Effector memory CD8-positive, alpha-beta T cell (primary cell): ENCODE measurements around the gene DDX5.
A peak's percentile ranks its signal among the peaks of the same experiment; 100 is the strongest.
"Not testable (repeated sequence)": the region's sequence is repeated elsewhere in the genome, so short reads cannot be mapped to it uniquely, and the experiment has no call there.

Source experiments
- ATAC-seq: fragments of 150-1000 bp; cut with Tn5 transposase; replicated peaks from 2 replicates; pipeline ENCODE4 v1.10.0; 2021; ENCODE audit warnings: mild to moderate bottlenecking, moderate library complexity
- DNase-seq, 3 experiments: peaks; one replicate each; pipeline ENCODE4 v3.0.0; 2021
- H3K27ac Mint-ChIP-seq, 2 donors: one replicate each; pipeline ENCODE4 v1.8.0; 2022; ENCODE audit warnings: mild to moderate bottlenecking in 2 of 2, mixed read lengths in 2 of 2, moderate library complexity in 2 of 2
- H3K27me3 Mint-ChIP-seq, 2 donors: one replicate each; pipeline ENCODE4 v1.8.0; 2022; ENCODE audit warnings: mixed read lengths in 2 of 2
- H3K36me3 Mint-ChIP-seq: one replicate; pipeline ENCODE4 v1.8.0; 2022; ENCODE audit warnings: mild to moderate bottlenecking, moderate library complexity, mixed read lengths; ENCODE audit not compliant: insufficient read depth
- H3K4me1 Mint-ChIP-seq, 2 donors: one replicate each; pipeline ENCODE4 v1.8.0; 2022; ENCODE audit warnings: low read depth in 2 of 2, mixed read lengths in 2 of 2
- H3K4me3 Mint-ChIP-seq, 2 donors: one replicate each; pipeline ENCODE4 v1.8.0; 2022; ENCODE audit warnings: mild to moderate bottlenecking in 2 of 2, mixed read lengths in 2 of 2, moderate library complexity in 2 of 2
- H3K9me3 Mint-ChIP-seq, 2 donors: one replicate each; pipeline ENCODE4 v1.8.0; 2022; ENCODE audit warnings: mixed read lengths in 2 of 2

DDX5 gene

GRCh38 chr17:64496348-64496785 is 9.7 kb downstream of the DDX5 start:
- Mint-ChIP-seq H3K9me3 (no peaks in the 10 kb centered on the region), H3K36me3 (peaks cover 63% of the 10 kb centered on the region), H3K27ac (peak overlapping the region; percentile 92 to 99), H3K4me3 (peak overlapping the region; percentile 96 to 97), H3K4me1 (peaks cover 53 to 77% of the 10 kb centered on the region in 2 donors), H3K27me3 (no peaks in the 10 kb centered on the region)
- ATAC-seq: no peak
- no peak for DNase-seq

DNA sequence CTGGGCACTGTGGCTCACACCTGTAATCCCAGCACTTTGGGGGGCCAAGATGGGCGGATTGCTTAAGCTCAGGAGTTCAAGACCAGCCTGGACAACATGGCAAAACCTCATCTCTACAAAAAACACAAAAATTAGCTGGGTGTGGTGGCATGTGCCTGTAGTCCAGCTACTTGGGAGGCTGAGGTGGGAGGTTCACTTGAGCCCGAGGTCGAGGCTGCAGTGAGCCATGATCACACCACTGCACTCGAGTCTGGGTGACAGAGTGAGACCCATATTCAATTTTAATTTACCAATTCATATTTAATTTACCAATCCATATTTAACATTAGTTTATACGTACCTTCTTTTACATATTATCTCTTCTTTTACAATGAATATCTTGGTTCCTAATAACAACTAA is 10.8 kb downstream of the DDX5 start:
- H3K36me3 Mint-ChIP-seq: peaks cover 59% of the 10 kb centered on the region
- H3K27me3 Mint-ChIP-seq, DNase-seq, H3K27ac Mint-ChIP-seq, ATAC-seq, H3K9me3 Mint-ChIP-seq: not testable (repeated sequence)
- H3K4me1 Mint-ChIP-seq: peaks cover 44 to 66% of the 10 kb centered on the region in 2 donors
- H3K4me3 Mint-ChIP-seq: peak overlapping the region; percentile 96 to 97

- Mint-ChIP-seq H3K27me3 (no peaks in the 10 kb centered on the region), H3K4me3 (no peak overlapping the region), H3K27ac (peak overlapping the region in 1 of 2 donors; percentile 60), H3K9me3 (no peaks in the 10 kb centered on the region), H3K36me3 (peaks cover 59% of the 10 kb centered on the region), H3K4me1 (peaks cover 39 to 54% of the 10 kb centered on the region in 2 donors)
- ATAC-seq: no peak
- no peak for DNase-seq
These were observed 12.0 kb downstream of the DDX5 start for GRCh38 chr17:64494121-64494520.

GRCh38 chr17:64492481-64493109 is 13.5 kb downstream of the DDX5 start:
- Mint-ChIP-seq H3K27ac (peak overlapping the region in 1 of 2 donors; percentile 19), H3K36me3 (peaks cover 56% of the 10 kb centered on the region), H3K4me1 (peaks cover 30 to 41% of the 10 kb centered on the region in 2 donors), H3K9me3 (no peaks in the 10 kb centered on the region), H3K4me3 (no peak overlapping the region), H3K27me3 (no peaks in the 10 kb centered on the region)
- DNase-seq (peak; percentile 40 to 60 (median 41)), ATAC-seq (no peak)

GRCh38 chr17:64491994-64492393 is 14.1 kb downstream of the DDX5 start:
- H3K36me3 Mint-ChIP-seq: peaks cover 56% of the 10 kb centered on the region
- no peak for ATAC-seq
- H3K4me1 Mint-ChIP-seq: peaks cover 24 to 35% of the 10 kb centered on the region in 2 donors
- no peaks in the 10 kb centered on the region for H3K27me3 Mint-ChIP-seq
- no peaks in the 10 kb centered on the region for H3K9me3 Mint-ChIP-seq
- H3K27ac Mint-ChIP-seq: no peak overlapping the region
- no peak for DNase-seq
- no peak overlapping the region for H3K4me3 Mint-ChIP-seq

DNA sequence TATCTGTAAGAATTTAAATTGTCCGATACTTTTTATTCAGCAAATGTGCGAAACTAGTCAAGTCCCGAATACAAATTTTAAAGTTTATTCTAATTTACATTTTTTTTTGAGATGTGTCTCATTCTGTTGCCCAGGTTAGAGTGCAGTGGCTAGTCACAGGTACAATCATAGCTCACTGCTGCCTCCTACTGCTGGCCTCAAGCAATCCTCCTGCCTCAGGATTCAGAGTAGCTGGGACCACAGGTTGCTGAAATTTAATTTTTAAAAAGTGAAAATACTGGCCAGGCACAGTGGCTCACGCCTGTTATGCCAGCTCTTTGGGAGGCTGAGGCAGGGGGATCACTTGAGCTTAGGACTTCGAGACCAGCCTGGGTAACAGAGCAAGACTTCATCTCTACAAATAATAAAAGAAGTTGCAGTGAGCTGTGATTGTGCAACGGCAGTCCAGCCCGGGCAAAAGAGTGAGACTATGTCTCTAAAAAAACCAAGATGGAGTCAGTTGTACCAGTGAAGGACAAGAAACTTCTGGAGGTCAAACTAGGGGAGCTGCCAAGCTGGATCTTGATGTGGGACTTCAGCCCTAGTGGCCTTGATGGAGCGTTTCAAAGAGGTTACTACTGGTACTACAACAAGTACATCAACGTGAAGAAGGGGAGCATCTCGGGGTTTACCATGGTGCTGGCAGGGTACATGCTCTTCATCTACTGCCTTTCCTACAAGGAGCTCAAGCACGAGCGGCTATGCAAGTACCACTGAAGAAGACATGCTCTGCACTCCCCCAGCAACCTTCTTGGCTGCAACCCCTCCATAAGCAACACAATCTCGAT is 14.8 kb downstream of the DDX5 start:
- DNase-seq: peak in 2 of 3 experiments; percentile 41 to 46
- Mint-ChIP-seq H3K4me1 (peaks cover 17 to 27% of the 10 kb centered on the region in 2 donors), H3K27ac (no peak overlapping the region), H3K27me3 (no peaks in the 10 kb centered on the region), H3K9me3 (no peaks in the 10 kb centered on the region), H3K4me3 (no peak overlapping the region), H3K36me3 (peaks cover 49% of the 10 kb centered on the region)
- ATAC-seq: peak; percentile 76

GRCh38 chr17:64488301-64488700 is 17.8 kb downstream of the DDX5 start:
- Mint-ChIP-seq H3K36me3 (peaks cover 56% of the 10 kb centered on the region), H3K9me3 (no peaks in the 10 kb centered on the region), H3K4me1 (peaks cover 5% of the 10 kb centered on the region in 2 donors), H3K27ac (no peak overlapping the region), H3K27me3 (no peaks in the 10 kb centered on the region), H3K4me3 (no peak overlapping the region)
- no peak for ATAC-seq
- no peak for DNase-seq

GRCh38 chr17:64484380-64484779 is 21.7 kb downstream of the DDX5 start:
- Mint-ChIP-seq H3K27me3 (no peaks in the 10 kb centered on the region), H3K9me3 (no peaks in the 10 kb centered on the region), H3K36me3 (peaks cover 55% of the 10 kb centered on the region), H3K4me3 (no peak overlapping the region), H3K4me1 (peaks cover 4 to 5% of the 10 kb centered on the region in 2 donors), H3K27ac (no peak overlapping the region)
- ATAC-seq (no peak), DNase-seq (no peak)

DNA sequence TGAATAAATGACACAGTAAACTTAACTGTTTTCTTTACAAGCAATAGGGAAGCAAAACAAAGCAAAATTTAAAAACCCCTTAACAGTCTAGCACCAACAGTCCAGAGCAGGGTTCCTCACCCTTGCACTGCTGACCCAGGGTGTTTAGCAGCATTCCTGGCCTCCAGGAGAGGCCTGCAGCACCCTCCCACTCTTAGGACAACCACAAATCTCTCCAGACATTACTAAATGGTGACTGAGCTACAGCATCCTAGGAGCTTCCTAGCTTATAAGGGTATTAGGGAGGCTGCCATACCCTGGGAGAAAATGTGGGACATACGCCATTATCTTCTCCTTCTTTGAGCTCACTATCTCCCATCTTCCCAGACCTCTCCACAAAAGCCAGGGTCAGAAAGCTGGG is 25.1 kb downstream of the DDX5 start:
- no peak for DNase-seq
- peaks cover 53% of the 10 kb centered on the region for H3K36me3 Mint-ChIP-seq
- no peaks in the 10 kb centered on the region for H3K9me3 Mint-ChIP-seq
- peaks cover 4 to 5% of the 10 kb centered on the region in 2 donors for H3K4me1 Mint-ChIP-seq
- no peak for ATAC-seq
- H3K4me3 Mint-ChIP-seq: no peak overlapping the region
- H3K27ac Mint-ChIP-seq: peak overlapping the region in 1 of 2 donors; percentile 26
- no peaks in the 10 kb centered on the region for H3K27me3 Mint-ChIP-seq

DNA sequence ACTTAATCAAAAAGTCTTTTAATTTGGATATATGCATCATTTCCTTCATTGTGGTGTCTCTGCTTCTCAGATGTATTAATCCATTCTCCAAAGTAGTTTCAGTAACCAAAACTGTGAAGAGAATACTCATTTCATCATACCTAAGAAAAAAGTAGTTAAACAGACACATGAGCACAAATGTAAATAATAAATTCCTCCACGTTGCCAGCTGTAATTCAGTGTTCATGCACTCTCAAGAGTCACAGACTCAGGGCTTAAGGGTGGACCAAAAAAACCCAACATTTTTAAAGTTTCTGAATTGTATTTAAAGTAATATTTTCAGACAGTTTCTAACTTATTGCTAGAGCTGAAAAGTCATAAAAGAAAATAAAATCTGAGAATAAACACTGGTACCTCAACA is 28.2 kb downstream of the DDX5 start:
- H3K9me3 Mint-ChIP-seq: no peaks in the 10 kb centered on the region
- peaks cover 0 to 4% of the 10 kb centered on the region in 2 donors for H3K4me1 Mint-ChIP-seq
- no peaks in the 10 kb centered on the region for H3K27me3 Mint-ChIP-seq
- no peak overlapping the region for H3K4me3 Mint-ChIP-seq
- ATAC-seq (no peak), DNase-seq (no peak)
- no peak overlapping the region for H3K27ac Mint-ChIP-seq
- peaks cover 37% of the 10 kb centered on the region for H3K36me3 Mint-ChIP-seq

- Mint-ChIP-seq H3K36me3 (peaks cover 11% of the 10 kb centered on the region), H3K27ac (no peak overlapping the region), H3K9me3 (no peaks in the 10 kb centered on the region), H3K4me3 (no peak overlapping the region), H3K4me1 (no peaks in the 10 kb centered on the region), H3K27me3 (no peaks in the 10 kb centered on the region)
- ATAC-seq: no peak
- no peak for DNase-seq
These were observed 33.5 kb downstream of the DDX5 start for GRCh38 chr17:64472564-64472963.

DNA sequence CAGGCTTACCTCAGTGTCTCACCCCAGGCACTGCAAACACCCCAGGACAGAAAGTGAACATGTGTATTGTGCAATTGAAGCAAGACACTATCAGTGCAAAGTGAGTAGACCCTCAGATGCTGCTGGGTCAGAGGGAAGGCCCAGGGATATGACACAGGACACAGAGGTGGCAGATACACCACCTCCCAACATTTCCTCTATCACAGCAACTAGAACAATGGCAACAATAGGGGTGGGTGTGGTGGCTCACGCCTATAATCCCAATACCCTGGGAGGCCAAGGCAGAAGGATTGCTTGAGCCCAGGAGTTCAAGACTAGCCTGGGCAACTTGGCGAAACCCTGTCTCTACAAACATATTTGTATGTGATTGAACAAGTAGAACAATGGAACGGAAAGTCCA is 34.6 kb downstream of the DDX5 start:
- Mint-ChIP-seq H3K4me1 (no peaks in the 10 kb centered on the region), H3K27me3 (peaks cover 0 to 7% of the 10 kb centered on the region in 2 donors), H3K36me3 (peaks cover 4% of the 10 kb centered on the region), H3K27ac (peak overlapping the region in 1 of 2 donors; percentile 33), H3K4me3 (no peak overlapping the region), H3K9me3 (no peaks in the 10 kb centered on the region)
- ATAC-seq (no peak), DNase-seq (no peak)

DNA sequence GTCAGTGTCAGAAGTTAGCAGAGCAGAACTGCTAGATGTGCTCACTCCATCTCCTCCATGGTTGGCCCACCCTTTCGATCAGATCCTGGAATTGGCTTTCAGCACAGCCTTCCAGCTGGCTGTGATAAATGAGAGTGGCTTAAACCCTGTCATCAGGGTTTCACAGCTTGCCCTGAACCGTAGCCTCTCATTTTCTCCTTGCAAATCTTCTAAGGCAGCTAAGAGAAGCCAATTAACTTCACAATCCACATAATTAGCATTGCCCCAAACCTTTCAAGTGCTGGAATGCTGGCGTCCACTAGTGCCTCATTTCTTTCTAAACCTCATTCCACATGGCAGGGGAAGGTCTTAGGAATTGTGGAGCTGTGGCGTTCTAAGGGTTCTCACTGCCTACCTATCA is 35.5 kb downstream of the DDX5 start:
- Mint-ChIP-seq H3K27me3 (peaks cover 7 to 15% of the 10 kb centered on the region in 2 donors), H3K36me3 (peaks cover 4% of the 10 kb centered on the region), H3K27ac (no peak overlapping the region), H3K4me3 (no peak overlapping the region), H3K4me1 (no peaks in the 10 kb centered on the region), H3K9me3 (no peaks in the 10 kb centered on the region)
- ATAC-seq: no peak
- DNase-seq: no peak

DNA sequence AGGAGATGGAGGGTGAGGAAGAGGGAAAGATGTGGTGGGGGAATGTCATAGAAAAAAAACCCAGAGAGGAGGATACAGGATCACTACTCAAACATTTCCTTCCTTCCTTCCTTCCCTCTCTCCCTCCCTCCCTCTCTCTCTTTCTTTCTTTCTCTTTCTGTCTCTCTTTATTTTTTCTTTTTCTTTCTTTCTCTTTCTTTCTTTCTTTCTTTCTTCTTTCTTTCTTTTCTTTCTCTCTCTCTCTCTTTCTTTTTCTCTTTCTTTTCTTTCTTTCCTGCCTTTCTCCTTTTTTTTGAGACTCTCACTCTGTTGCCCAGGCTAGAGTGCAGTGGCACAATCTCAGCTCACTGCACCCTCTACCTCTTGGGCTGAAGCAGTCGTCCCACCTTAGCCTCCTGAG is 39.3 kb downstream of the DDX5 start:
- not testable (repeated sequence) for H3K36me3 Mint-ChIP-seq, DNase-seq, H3K4me3 Mint-ChIP-seq, H3K4me1 Mint-ChIP-seq, H3K9me3 Mint-ChIP-seq, ATAC-seq
- Mint-ChIP-seq H3K27ac (peak overlapping the region in 1 of 2 donors; percentile 22), H3K27me3 (peaks cover 12 to 21% of the 10 kb centered on the region in 2 donors)
